ENCODE measurements around the gene SCN8A.

DNA sequence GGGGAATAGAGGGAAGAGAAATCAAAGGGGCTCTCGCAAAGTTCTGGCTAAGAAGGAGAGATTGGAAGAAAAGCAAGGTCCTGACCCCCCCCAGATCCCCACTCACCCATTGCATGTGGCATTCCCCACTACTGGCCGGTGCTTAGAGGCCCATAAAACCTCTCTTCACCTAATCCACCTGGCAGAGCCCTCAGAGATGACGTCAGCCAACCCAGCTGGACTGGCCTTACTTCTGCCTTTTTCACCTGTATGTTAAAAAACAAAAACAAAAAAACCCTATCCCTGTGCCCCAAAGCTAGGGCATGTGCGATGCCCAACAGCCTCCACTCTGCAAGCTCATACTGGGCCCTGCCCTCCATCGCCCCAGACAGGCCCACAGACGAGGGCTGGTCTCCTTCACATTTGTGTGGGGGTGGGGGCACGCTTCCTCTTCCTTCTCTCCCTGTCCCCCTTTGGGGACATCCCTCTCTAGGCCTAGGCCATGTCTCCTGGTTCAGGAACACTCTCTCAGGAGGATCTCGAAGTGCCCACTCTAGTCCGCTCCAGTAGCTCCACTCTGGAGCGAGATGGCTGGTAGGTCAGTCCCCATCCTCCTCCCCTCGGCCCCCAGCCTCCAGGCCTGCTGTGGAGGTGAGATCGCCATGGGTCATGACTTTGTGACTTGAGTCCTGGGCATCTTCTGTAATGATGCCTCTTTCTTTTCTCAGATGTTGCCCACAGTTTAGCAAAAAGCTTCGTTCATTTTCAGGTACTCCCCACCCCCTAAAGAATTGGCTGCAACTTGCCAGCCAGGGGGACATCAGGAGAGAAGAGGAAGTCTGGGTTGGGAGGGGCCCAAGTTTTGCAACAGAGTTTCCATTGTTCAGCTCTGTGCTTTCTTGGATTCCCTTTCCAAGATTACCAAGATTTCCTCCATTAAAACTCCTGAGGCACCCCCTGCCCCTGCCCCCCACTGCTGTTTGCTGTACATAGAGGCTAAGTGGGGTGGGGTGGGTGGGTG, 220.5 kb downstream of the SCN8A start:
- TF ChIP-seq, protein P1, sequence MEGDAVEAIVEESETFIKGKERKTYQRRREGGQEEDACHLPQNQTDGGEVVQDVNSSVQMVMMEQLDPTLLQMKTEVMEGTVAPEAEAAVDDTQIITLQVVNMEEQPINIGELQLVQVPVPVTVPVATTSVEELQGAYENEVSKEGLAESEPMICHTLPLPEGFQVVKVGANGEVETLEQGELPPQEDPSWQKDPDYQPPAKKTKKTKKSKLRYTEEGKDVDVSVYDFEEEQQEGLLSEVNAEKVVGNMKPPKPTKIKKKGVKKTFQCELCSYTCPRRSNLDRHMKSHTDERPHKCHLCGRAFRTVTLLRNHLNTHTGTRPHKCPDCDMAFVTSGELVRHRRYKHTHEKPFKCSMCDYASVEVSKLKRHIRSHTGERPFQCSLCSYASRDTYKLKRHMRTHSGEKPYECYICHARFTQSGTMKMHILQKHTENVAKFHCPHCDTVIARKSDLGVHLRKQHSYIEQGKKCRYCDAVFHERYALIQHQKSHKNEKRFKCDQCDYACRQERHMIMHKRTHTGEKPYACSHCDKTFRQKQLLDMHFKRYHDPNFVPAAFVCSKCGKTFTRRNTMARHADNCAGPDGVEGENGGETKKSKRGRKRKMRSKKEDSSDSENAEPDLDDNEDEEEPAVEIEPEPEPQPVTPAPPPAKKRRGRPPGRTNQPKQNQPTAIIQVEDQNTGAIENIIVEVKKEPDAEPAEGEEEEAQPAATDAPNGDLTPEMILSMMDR (IDR thresholded peaks at IDR 0.05): no peak
- TF ChIP-seq POLR2AphosphoS5 (IDR thresholded peaks at IDR 0.05) (no peak), POLR2A (IDR thresholded peaks at IDR 0.05) (no peak), EP300 (IDR thresholded peaks at IDR 0.05) (no peak)
